Smooth muscle cell (in vitro differentiated cells): ENCODE measurements around the gene PPP6R1. TPM values are rescaled to one million over a fixed set of nuclear protein-coding genes. Genes with fewer than 3 reads are reported as not detected.

ENCODE experiments used
- DNase-seq: peaks from one replicate; lab custom pipeline; 2025; ENCODE audit not compliant: unreplicated experiment; lab: John Stamatoyannopoulos, UW
- H2AFZ ChIP-seq: fragments of 200-600 bp; sonication (generic); 2 replicates; pipeline ENCODE4 v1.6.0; 2016; ENCODE audit warnings: antibody characterized with exemption, low read depth, mild to moderate bottlenecking
- H3F3A ChIP-seq: fragments of 200-600 bp; sonication (generic); 2 replicates; pipeline ENCODE4 v1.6.0; 2017; ENCODE audit warnings: antibody characterized with exemption, low read depth
- H3K27ac ChIP-seq: fragments of 200-600 bp; sonication (generic); 2 replicates; pipeline ENCODE4 v1.5.1; 2016; ENCODE audit warnings: low read depth, mild to moderate bottlenecking
- H3K27me3 ChIP-seq: fragments of 200-600 bp; sonication (generic); 2 replicates; pipeline ENCODE4 v1.6.1; 2016; ENCODE audit warnings: low read depth, mild to moderate bottlenecking
- H3K36me3 ChIP-seq: fragments of 200-600 bp; sonication (generic); 2 replicates; pipeline ENCODE4 v1.5.1; 2016; ENCODE audit warnings: low read depth
- H3K4me1 ChIP-seq: fragments of 200-600 bp; sonication (generic); 2 replicates; pipeline ENCODE4 v1.5.1; 2016; ENCODE audit warnings: low read depth
- H3K4me2 ChIP-seq: fragments of 200-600 bp; sonication (generic); 2 replicates; pipeline ENCODE4 v1.6.0; 2016; ENCODE audit warnings: mild to moderate bottlenecking
- H3K4me3 ChIP-seq: fragments of 200-600 bp; sonication (generic); 2 replicates; pipeline ENCODE4 v1.5.1; 2016; ENCODE audit warnings: mild to moderate bottlenecking
- H3K79me2 ChIP-seq: fragments of 200-600 bp; sonication (generic); 2 replicates; pipeline ENCODE4 v1.6.0; 2016; ENCODE audit warnings: low read depth, mild to moderate bottlenecking
- H3K9ac ChIP-seq: fragments of 200-600 bp; sonication (generic); 2 replicates; pipeline ENCODE4 v1.6.0; 2016; ENCODE audit warnings: low read depth
- H3K9me3 ChIP-seq: fragments of 200-600 bp; sonication (generic); replicated peaks from 2 replicates; pipeline ENCODE4 v1.5.1; 2016; ENCODE audit warnings: low read depth
- H4K20me1 ChIP-seq: fragments of 200-600 bp; sonication (generic); 2 replicates; pipeline ENCODE4 v1.6.0; 2016; ENCODE audit warnings: low read depth
- CTCF ChIP-seq: fragments of 200-600 bp; sonication (generic); IDR thresholded peaks from 2 replicates; pipeline ENCODE4 v1.5.1; 2017; ENCODE audit warnings: borderline replicate concordance, mild to moderate bottlenecking, antibody characterized with exemption; ENCODE audit not compliant: insufficient read depth, poor library complexity, severe bottlenecking
- WGBS: methylation state at CpG from one replicate; pipeline ENCODE4 v1.1.7; 2016; ENCODE audit warnings: low lambda C conversion rate; 5-methylcytosine and 5-hydroxymethylcytosine counted together
- polyA plus RNA-seq: library from polyadenylated mRNA; unstranded; fragments of >200 nt; fragmentation: Nextera tagmentation; extraction: Ambion mirVana; gene quantifications from 2 replicates; pipeline ENCODE4 v1.2.1, GENCODE V29; 2016
- total RNA-seq: library from RNA; depleted of rRNA; stranded (reverse); fragments of >200 nt; gene quantifications from 2 replicates; pipeline ENCODE4 v1.2.3, GENCODE V29; 2014

Gene PPP6R1
- total and polyA plus RNA-seq, 2 experiments from 2014 or later, result 31.1 to 58.0 TPM

- no peak overlapping the region for H2AFZ ChIP-seq
- peaks cover 16% of the 10 kb centered on the region for H3F3A ChIP-seq
- peaks cover 13% of the 10 kb centered on the region for H3K79me2 ChIP-seq
- H3K4me1 ChIP-seq, result peaks cover 16% of the 10 kb centered on the region
- no peak overlapping the region for H3K9ac ChIP-seq
- peaks cover 8% of the 10 kb centered on the region for H4K20me1 ChIP-seq
- no peaks in the 10 kb centered on the region for H3K9me3 ChIP-seq
- no peak overlapping the region for H3K4me3 ChIP-seq
- WGBS, result 99% methylated on average over 9 of the region's 9 CpGs
- no peak overlapping the region for H3K27ac ChIP-seq
- TF ChIP-seq CTCF, result no peak
- no peaks in the 10 kb centered on the region for H3K36me3 ChIP-seq
- H3K27me3 ChIP-seq, result no peaks in the 10 kb centered on the region
- no peak overlapping the region for H3K4me2 ChIP-seq
- DNase-seq, result no peak
Measured at GRCh38 chr19:55262359-55262758, 3.5 kb upstream of the PPP6R1 start.

- 95% methylated on average over 13 of the region's 13 CpGs for WGBS
Measured at GRCh38 chr19:55261671-55262126, 2.9 kb upstream of the PPP6R1 start.

GRCh38 chr19:55259540-55260210, 858 bp upstream of the PPP6R1 start:
- H3K4me3 ChIP-seq, result peak overlapping the region; percentile 90
- H2AFZ ChIP-seq, result peak overlapping the region; percentile 75
- peak overlapping the region; percentile 100 for H3K4me2 ChIP-seq
- peaks cover 16% of the 10 kb centered on the region for H3F3A ChIP-seq
- no peaks in the 10 kb centered on the region for H3K36me3 ChIP-seq
- H3K9me3 ChIP-seq, result no peaks in the 10 kb centered on the region
- peak overlapping the region; percentile 92 for H3K27ac ChIP-seq
- no peaks in the 10 kb centered on the region for H3K27me3 ChIP-seq
- H4K20me1 ChIP-seq, result peaks cover 35% of the 10 kb centered on the region
- 34% methylated on average over 29 of the region's 29 CpGs for WGBS
- peak overlapping the region; percentile 73 for H3K9ac ChIP-seq
- H3K79me2 ChIP-seq, result peaks cover 36% of the 10 kb centered on the region
- H3K4me1 ChIP-seq, result peaks cover 33% of the 10 kb centered on the region
- no peak for DNase-seq
- no peak for TF ChIP-seq CTCF

More at GRCh38 chr19:55261671-55262126, 2.9 kb upstream of the PPP6R1 start:
- no peak overlapping the region for H2AFZ ChIP-seq
- peaks cover 15% of the 10 kb centered on the region for H4K20me1 ChIP-seq
- TF ChIP-seq CTCF, result no peak
- H3F3A ChIP-seq, result peaks cover 16% of the 10 kb centered on the region
- H3K4me1 ChIP-seq, result peaks cover 23% of the 10 kb centered on the region
- H3K79me2 ChIP-seq, result peaks cover 20% of the 10 kb centered on the region
- no peaks in the 10 kb centered on the region for H3K27me3 ChIP-seq
- no peak overlapping the region for H3K9ac ChIP-seq
- no peaks in the 10 kb centered on the region for H3K9me3 ChIP-seq
- DNase-seq, result no peak
- H3K27ac ChIP-seq, result no peak overlapping the region
- no peaks in the 10 kb centered on the region for H3K36me3 ChIP-seq
- H3K4me2 ChIP-seq, result no peak overlapping the region
- no peak overlapping the region for H3K4me3 ChIP-seq

- Histone ChIP-seq H3K27ac (peak overlapping the region; percentile 86), H3K9ac (peak overlapping the region; percentile 93), H3K27me3 (no peaks in the 10 kb centered on the region), H4K20me1 (peaks cover 47% of the 10 kb centered on the region), H3K36me3 (no peaks in the 10 kb centered on the region), H3K9me3 (no peaks in the 10 kb centered on the region), H3K4me3 (peak overlapping the region; percentile 90), H2AFZ (peak overlapping the region; percentile 91), H3K79me2 (peaks cover 48% of the 10 kb centered on the region), H3K4me2 (peak overlapping the region; percentile 100), H3K4me1 (peaks cover 33% of the 10 kb centered on the region), H3F3A (peaks cover 16% of the 10 kb centered on the region)
- DNase-seq, result peak; percentile 53
- no peak for TF ChIP-seq CTCF
- no CpG with 5 or more reads among the region's 53 CpGs for WGBS
Measured at GRCh38 chr19:55258476-55258827, 365 bp downstream of the PPP6R1 start.
